Stimulated activated CD8-positive, alpha-beta memory T cell treated with anti-CD3 and anti-CD28 coated beads, Interleukin-15, amount 100 ng/mL, for 4 hours (primary cell): ENCODE data around the gene SZRD1.

Experiments
- DNase-seq, 2 donors: peaks; one replicate each; pipeline ENCODE4 v3.0.0-alpha.2; 2020; ENCODE audit warnings: low read depth in 2 of 2

Gene SZRD1

GRCh38 chr1:16367258-16367967 lies 371 bp downstream of the SZRD1 start:
- peak; percentile 81 to 83 for DNase-seq

GRCh38 chr1:16367968-16368890 lies 1.2 kb downstream of the SZRD1 start:
- DNase-seq, result no peak

GRCh38 chr1:16369821-16370220 lies 2.8 kb downstream of the SZRD1 start:
- no peak for DNase-seq

- no peak for DNase-seq
Observed at GRCh38 chr1:16371725-16372124, 4.7 kb downstream of the SZRD1 start.

- no peak for DNase-seq
Observed at GRCh38 chr1:16372535-16373285, 5.7 kb downstream of the SZRD1 start.

- no peak for DNase-seq
Observed at GRCh38 chr1:16374266-16374665, 7.2 kb downstream of the SZRD1 start.

- DNase-seq, result no peak
Observed at GRCh38 chr1:16375521-16376340, 8.7 kb downstream of the SZRD1 start.

GRCh38 chr1:16376971-16377370 lies 9.9 kb downstream of the SZRD1 start:
- DNase-seq, result no peak

- no peak for DNase-seq
Observed at GRCh38 chr1:16378443-16378842, 11.4 kb downstream of the SZRD1 start.

- DNase-seq, result no peak
Observed at GRCh38 chr1:16380868-16381267, 13.8 kb downstream of the SZRD1 start.

GRCh38 chr1:16383888-16384287 lies 16.8 kb downstream of the SZRD1 start:
- no peak for DNase-seq

- DNase-seq, result no peak
Observed at GRCh38 chr1:16385659-16386453, 18.8 kb downstream of the SZRD1 start.

- DNase-seq, result no peak
Observed at GRCh38 chr1:16386454-16387113, 19.5 kb downstream of the SZRD1 start.

- DNase-seq, result no peak
Observed at GRCh38 chr1:16387201-16388188, 20.5 kb downstream of the SZRD1 start.

GRCh38 chr1:16391411-16391810 lies 24.4 kb downstream of the SZRD1 start:
- no peak for DNase-seq

- DNase-seq, result no peak
Observed at GRCh38 chr1:16392740-16393569, 25.9 kb downstream of the SZRD1 start.

GRCh38 chr1:16393570-16394521 lies 26.8 kb downstream of the SZRD1 start:
- DNase-seq, result no peak
